ENCODE results near the gene VAPA. TPM values are rescaled to one million over a fixed set of nuclear protein-coding genes. Genes with fewer than 3 reads are reported as not detected.

VAPA gene
- polyA plus RNA-seq, 4 donors: 195 to 306 (median 241) TPM

DNA sequence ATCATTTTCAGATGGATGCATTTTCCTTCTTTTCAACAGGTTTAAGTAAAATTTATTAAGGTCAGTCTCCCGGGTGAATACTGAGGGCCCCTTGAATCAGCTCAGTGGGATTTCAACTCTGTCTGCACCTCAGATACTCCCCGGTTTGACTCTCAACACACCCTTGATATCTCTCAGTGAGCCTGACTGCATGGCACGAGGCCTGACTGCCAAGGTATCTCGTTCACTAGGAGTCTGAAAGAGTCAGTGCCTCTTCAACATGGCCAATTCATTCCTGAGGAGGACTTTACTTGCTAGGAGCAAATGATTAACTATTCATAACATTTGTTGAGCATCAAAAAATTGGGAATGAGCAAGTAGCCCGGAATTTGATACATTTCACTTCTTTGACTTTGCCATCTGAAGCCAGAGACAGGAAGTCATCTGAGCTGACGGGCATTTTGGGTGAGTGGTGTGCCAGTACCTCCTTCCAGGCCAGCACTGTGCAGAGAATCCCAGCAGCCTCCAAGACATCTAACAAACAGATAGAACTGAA, 81.0 kb downstream of the VAPA start:
- DNase-seq (ENCODE audit: low read depth in 4 of 4, low spot score in 3 of 4): no peak

DNA sequence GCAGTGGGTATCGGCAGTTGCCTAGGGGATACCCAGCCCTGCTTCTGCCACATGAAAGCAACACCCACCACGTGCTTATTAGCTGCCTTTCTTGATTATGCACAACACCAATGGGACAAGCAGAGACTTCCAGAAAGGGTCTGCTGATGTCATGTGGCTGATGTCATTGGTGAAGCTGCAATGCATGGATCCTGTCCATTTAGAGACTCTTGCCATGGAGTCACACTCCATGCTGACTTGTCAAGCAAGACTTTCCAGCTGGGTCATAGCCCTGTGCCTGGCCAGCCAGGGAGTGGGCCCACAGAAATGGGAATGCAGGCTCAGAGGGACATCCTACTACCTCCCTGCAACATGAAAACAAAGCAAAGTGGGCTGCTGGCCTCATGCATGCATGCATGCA, 81.8 kb downstream of the VAPA start:
- DNase-seq (ENCODE audit: low read depth in 4 of 4, low spot score in 3 of 4): no peak

DNA sequence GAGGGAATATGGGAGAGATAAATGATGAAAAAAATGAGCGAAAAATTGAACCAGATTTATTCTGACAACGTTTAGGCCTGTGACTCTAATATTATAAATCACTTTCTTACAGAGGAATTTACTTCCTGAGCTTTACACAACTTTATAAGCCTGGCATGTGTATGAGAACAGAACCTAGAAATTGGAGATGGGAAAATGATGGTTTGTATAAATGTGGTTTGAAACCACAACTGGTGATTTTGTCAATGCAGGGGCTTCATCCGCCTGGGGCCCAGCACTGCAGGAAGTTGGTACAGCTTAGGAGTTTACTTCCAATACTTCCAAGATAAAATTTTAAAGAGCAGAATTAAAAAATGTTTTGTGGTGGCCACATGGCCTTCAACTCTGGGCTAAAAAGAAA, 82.3 kb downstream of the VAPA start:
- DNase-seq (ENCODE audit: low read depth in 4 of 4, low spot score in 3 of 4): no peak

DNA sequence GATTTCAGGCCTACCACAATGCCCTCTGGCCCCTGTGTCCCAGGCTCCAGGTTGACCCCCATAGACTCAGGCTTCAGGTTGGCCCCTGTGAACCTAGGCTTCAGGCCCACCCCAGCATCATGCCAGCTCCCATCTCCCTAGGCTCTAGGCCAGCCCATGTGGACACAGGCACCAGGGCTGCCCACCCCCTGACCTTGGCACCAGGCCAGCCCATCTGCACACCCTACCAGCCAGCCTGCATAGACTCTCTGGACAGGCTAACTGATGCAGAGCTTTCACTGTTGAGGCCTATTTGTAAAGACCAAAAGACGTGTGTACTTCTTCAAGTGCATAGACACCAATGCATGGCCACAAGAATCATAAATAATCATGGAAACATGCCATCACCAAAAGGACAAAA, 83.9 kb downstream of the VAPA start:
- DNase-seq (ENCODE audit: low read depth in 4 of 4, low spot score in 3 of 4): no peak

- DNase-seq (ENCODE audit: low read depth in 4 of 4, low spot score in 3 of 4): no peak
Observed at GRCh38 chr18:9998330-9998729, 84.5 kb downstream of the VAPA start.

DNA sequence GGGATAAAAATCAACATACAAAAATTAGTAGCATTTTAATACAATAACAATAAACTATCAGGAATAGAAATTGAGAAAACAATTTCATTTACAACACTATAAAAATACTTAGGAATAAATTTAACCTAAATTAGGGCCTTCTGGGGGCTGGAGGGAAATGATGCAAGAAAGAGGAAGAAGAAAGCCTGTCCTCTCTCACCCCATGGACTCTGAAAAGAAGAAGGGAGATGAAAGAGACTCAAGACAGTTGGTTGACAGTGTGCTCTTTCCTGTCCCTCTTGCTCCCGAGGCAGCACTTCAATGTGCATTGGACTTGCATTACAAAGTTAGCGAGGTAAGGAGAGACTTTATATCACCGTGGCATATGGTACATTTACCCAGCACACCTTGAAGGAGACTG, 88.5 kb downstream of the VAPA start:
- no peak for DNase-seq (ENCODE audit: low read depth in 4 of 4, low spot score in 3 of 4)

DNA sequence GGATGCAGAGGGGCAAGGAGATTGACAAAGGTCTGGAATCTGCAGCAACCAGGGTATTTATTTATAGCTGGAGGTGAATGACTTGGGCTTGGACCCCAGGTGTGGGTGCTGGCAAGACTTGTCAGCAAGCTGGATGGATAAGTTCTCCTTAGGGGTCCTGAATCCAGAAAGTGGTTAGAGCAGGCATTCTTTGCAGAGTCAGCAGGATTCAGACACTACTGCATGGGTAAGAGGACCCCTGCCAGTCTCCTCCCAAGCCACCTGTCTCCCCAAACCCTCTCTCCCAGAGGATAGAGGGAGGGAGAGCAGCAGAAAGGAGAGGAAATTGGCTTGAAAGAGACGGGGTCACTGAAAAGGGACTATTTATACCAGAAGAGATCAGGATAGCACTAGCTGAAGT, 89.5 kb downstream of the VAPA start:
- no peak for DNase-seq (ENCODE audit: low read depth in 4 of 4, low spot score in 3 of 4)

GRCh38 chr18:10003866-10004265, 90.0 kb downstream of the VAPA start:
- no peak for DNase-seq (ENCODE audit: low read depth in 4 of 4, low spot score in 3 of 4)

DNA sequence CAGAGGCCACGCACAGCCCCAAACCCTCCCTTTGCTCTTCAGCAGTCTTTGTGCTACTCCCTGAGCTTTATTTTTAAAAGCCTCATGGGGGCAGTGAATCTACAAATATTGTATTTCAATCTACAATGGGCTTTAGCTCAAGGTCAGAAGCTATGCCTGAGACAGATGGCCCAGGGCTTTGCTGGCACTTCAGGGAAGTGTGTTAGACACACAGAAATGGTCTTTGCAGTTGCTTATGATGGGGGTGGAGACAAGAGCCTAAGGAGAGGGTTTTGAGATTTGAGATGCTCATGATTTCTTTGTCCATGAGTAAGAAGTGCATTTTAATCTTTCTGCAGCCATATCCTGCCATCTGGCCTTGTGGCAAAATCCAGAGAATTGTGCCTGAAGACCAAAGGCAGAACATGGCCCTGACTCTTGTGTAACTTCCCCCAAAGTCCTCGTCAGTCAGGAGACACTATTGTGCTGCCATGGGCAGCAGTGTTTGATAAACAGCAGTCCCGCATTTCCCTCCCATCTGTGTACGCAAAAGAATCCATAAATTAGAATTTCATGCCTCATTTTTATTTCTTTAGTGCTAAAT, 92.6 kb downstream of the VAPA start:
- DNase-seq (ENCODE audit: low read depth in 4 of 4, low spot score in 3 of 4): no peak

GRCh38 chr18:10008006-10008647, 94.3 kb downstream of the VAPA start:
- no peak for DNase-seq (ENCODE audit: low read depth in 4 of 4, low spot score in 3 of 4)

Other genes with a start within 250 kb of the VAPA start
- 10 to 100 TPM; 27.0 to 39.1 (median 32.4) TPM for gene RAB31, start 205.7 kb upstream of the VAPA start, polyA plus RNA-seq (ENCODE audit: insufficient read length in 4 of 4)
- gene TXNDC2, start 28.0 kb upstream of the VAPA start, polyA plus RNA-seq (ENCODE audit: insufficient read length in 4 of 4): under 1 TPM in 3 of 4 donors, not detected in 1; 0.12 to 0.20 (median 0.14) TPM